PC-3 (cell line): ENCODE results near the gene KLHL6. TPM values are rescaled to one million over a fixed set of nuclear protein-coding genes. Genes with fewer than 3 reads are reported as not detected.
"Not testable (repeated sequence)": the region's sequence is repeated elsewhere in the genome, so short reads cannot be mapped to it uniquely, and the experiment has no call there.

Experiments used
- ATAC-seq: fragments of 200-7000 bp; cut with Tn5 transposase; 2 replicates; pipeline ENCODE4 v1.9.1; 2020; ENCODE audit warnings: mild to moderate bottlenecking, moderate library complexity
- BruUV-seq: library from RNA; stranded (reverse); fragments of 400-500 nt; replicated peaks from 2 replicates; lab custom pipeline; 2021; lab: Mats Ljungman, UMichigan
- CTCF ChIA-PET: fragments of 300-600 bp; sonication (Branson Sonifier 250); formaldehyde crosslinking; loops from one replicate; lab custom pipeline; 2022; ENCODE audit warnings: antibody characterized with exemption; lab: Charles Lee
- POLR2A ChIA-PET: fragments of 300-600 bp; sonication (Branson Sonifier 250); formaldehyde crosslinking; loops from one replicate; lab custom pipeline; 2022; ENCODE audit warnings: antibody characterized with exemption; ENCODE audit not compliant: unreplicated experiment; lab: Charles Lee
- DNase-seq: peaks from one replicate; pipeline ENCODE4 v3.0.0-alpha.2; 2015
- H2AFZ ChIP-seq: fragments of 300-600 bp; sonication (generic); 2 replicates; pipeline ENCODE4 v1.6.0; 2016; ENCODE audit warnings: antibody characterized with exemption, low read length
- H3F3A ChIP-seq: fragments of 300-600 bp; sonication (generic); one replicate; pipeline ENCODE4 v1.6.0; 2017; ENCODE audit warnings: antibody characterized with exemption, low read length, control low read depth, mild to moderate bottlenecking; ENCODE audit not compliant: unreplicated experiment
- H3K27ac ChIP-seq: fragments of 300-600 bp; sonication (generic); 2 replicates; pipeline ENCODE4 v1.5.1; 2016; ENCODE audit warnings: mild to moderate bottlenecking, low read length
- H3K27me3 ChIP-seq: fragments of 300-600 bp; sonication (generic); 2 replicates; pipeline ENCODE4 v1.6.1; 2016; ENCODE audit warnings: low read length, mixed read lengths
- H3K36me3 ChIP-seq: fragments of 300-600 bp; sonication (generic); 2 replicates; pipeline ENCODE4 v1.6.1; 2016; ENCODE audit warnings: low read depth, mixed run types, low read length, mixed read lengths
- H3K4me1 ChIP-seq: fragments of 300-600 bp; sonication (generic); 2 replicates; pipeline ENCODE4 v1.5.1; 2016; ENCODE audit warnings: low read length; ENCODE audit not compliant: insufficient read depth
- H3K4me2 ChIP-seq: fragments of 300-600 bp; sonication (generic); 2 replicates; pipeline ENCODE4 v1.6.0; 2016; ENCODE audit warnings: low read length
- H3K4me3 ChIP-seq: fragments of 300-600 bp; sonication (generic); 2 replicates; pipeline ENCODE4 v1.5.1; 2016; ENCODE audit warnings: mild to moderate bottlenecking, low read length, mixed read lengths
- H3K79me2 ChIP-seq: fragments of 300-600 bp; sonication (generic); 2 replicates; pipeline ENCODE4 v1.6.1; 2017; ENCODE audit warnings: low read length, mixed read lengths
- H3K9ac ChIP-seq: fragments of 300-600 bp; sonication (generic); 2 replicates; pipeline ENCODE4 v1.6.0; 2016; ENCODE audit warnings: mild to moderate bottlenecking, low read length
- H3K9me2 ChIP-seq: fragments of 300-600 bp; sonication (generic); replicated peaks from 2 replicates; pipeline ENCODE4 v1.6.1; 2016; ENCODE audit warnings: mixed run types, low read length, mixed read lengths
- H3K9me3 ChIP-seq: fragments of 300-600 bp; sonication (generic); 2 replicates; pipeline ENCODE4 v1.6.1; 2016; ENCODE audit warnings: low read length, mixed read lengths
- H4K20me1 ChIP-seq: fragments of 300-600 bp; sonication (generic); 2 replicates; pipeline ENCODE4 v1.6.1; 2016; ENCODE audit warnings: low read length, mixed read lengths
- CTCF ChIP-seq: fragments of 300-600 bp; sonication (generic); conservative IDR thresholded peaks from 2 replicates; pipeline ENCODE4 v1.5.1; 2017; ENCODE audit warnings: antibody characterized with exemption, low read depth, mild to moderate bottlenecking, low read length
- EZH2 ChIP-seq: fragments of 300-600 bp; sonication (generic); IDR thresholded peaks from one replicate; pipeline ENCODE4 v1.6.1; 2017; ENCODE audit warnings: antibody characterized with exemption, mild to moderate bottlenecking, low read length; ENCODE audit not compliant: unreplicated experiment
- EZH2phosphoT487 ChIP-seq: fragments of 300-600 bp; sonication (generic); IDR thresholded peaks from 2 replicates; pipeline ENCODE4 v1.6.1; 2018; ENCODE audit warnings: mild to moderate bottlenecking, antibody characterized with exemption, low read length, borderline replicate concordance
- intact Hi-C: fragments of 100-400 bp; cut with micrococcal nuclease; formaldehyde crosslinking; loops from 2 replicates; pipeline ENCODE4 v1.9.0; 2023
- total RNA-seq: library from RNA; depleted of rRNA; stranded (reverse); fragments of >200 nt; gene quantifications from 2 replicates; pipeline ENCODE4 v1.2.3, GENCODE V29; 2014

KLHL6 gene
- total RNA-seq, 1 experiment from 2014 or later, result not detected

DNA sequence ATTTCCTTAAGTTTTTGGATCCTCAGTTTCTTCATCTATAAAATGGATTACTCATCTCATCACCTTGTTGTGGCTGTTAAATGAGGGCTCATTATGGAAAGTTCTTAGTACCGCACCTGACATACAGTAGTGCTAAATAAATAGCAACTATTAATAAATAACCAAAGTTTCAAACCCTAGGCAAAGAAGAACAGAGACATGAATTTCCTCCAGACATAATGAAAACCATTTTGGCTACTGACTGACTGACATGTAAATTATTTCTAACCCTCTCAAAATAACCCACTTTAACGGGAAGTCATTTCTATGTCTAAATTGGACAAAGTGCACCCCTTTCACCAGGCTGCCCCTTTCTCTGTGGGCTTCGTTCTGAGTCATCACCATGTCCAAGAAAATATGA is 17.4 kb upstream of the KLHL6 start:
- no peak overlapping the region for H2AFZ ChIP-seq
- intact Hi-C loops, result no loop called here
- H3K27me3 ChIP-seq, result peaks cover 15% of the 10 kb centered on the region
- no peaks in the 10 kb centered on the region for H4K20me1 ChIP-seq
- no peak overlapping the region for H3K4me3 ChIP-seq
- H3K9me2 ChIP-seq, result no peaks in the 10 kb centered on the region
- DNase-seq (no peak), ATAC-seq (no peak)
- H3K36me3 ChIP-seq, result no peaks in the 10 kb centered on the region
- H3K79me2 ChIP-seq, result no peaks in the 10 kb centered on the region
- CTCF ChIA-PET, result no interaction called here
- no peak overlapping the region for H3K4me2 ChIP-seq
- no peaks in the 10 kb centered on the region for H3F3A ChIP-seq
- H3K9me3 ChIP-seq, result no peaks in the 10 kb centered on the region
- TF ChIP-seq EZH2phosphoT487 (no peak), EZH2 (no peak), CTCF (no peak)
- no peak overlapping the region for H3K27ac ChIP-seq
- H3K4me1 ChIP-seq, result no peaks in the 10 kb centered on the region
- POLR2A ChIA-PET, result no interaction called here
- no peak overlapping the region for H3K9ac ChIP-seq
- no TSS peak for BruUV-seq

DNA sequence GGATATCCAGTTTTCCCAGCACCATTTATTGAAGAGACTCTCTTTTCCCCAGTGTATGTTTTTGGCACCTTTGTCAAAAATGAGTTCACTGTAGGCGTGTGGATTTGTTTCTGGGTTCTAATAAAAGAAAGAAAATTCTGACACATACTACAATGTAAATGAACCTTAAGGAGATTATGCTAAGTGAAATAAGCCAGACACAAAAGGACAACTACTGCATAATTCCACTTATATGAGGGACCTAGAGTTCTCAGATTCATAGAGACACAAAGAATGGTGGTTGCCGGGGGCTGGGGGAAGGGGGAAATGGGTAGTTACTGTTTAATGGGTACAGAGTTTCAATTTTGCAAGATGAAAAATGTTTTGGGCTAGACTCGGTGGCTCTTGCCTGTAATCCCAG is 14.7 kb upstream of the KLHL6 start:
- H2AFZ ChIP-seq, H3K4me3 ChIP-seq, H3K27me3 ChIP-seq, ATAC-seq, CTCF ChIA-PET, H3K9me2 ChIP-seq, H3F3A ChIP-seq, BruUV-seq, POLR2A ChIA-PET, H3K27ac ChIP-seq, H3K4me2 ChIP-seq, DNase-seq, H3K36me3 ChIP-seq, H3K79me2 ChIP-seq, intact Hi-C loops, H3K4me1 ChIP-seq, H3K9ac ChIP-seq, H3K9me3 ChIP-seq, H4K20me1 ChIP-seq: not testable (repeated sequence)

- CTCF ChIA-PET, result no interaction called here
- Histone ChIP-seq H3K9ac (no peak overlapping the region), H3K4me2 (no peak overlapping the region), H3K4me3 (no peak overlapping the region), H3K9me2 (no peaks in the 10 kb centered on the region), H4K20me1 (no peaks in the 10 kb centered on the region), H3K9me3 (no peaks in the 10 kb centered on the region), H3K79me2 (no peaks in the 10 kb centered on the region), H3K27ac (no peak overlapping the region), H3K27me3 (no peaks in the 10 kb centered on the region), H3K36me3 (no peaks in the 10 kb centered on the region), H2AFZ (no peak overlapping the region), H3F3A (no peaks in the 10 kb centered on the region), H3K4me1 (no peaks in the 10 kb centered on the region)
- BruUV-seq, result no TSS peak
- POLR2A ChIA-PET, result no interaction called here
- ATAC-seq (no peak), DNase-seq (no peak)
- TF ChIP-seq EZH2 (no peak), CTCF (no peak), EZH2phosphoT487 (no peak)
- intact Hi-C loops, result no loop called here
These were observed 11.4 kb upstream of the KLHL6 start for GRCh38 chr3:183566880-183567279.
